HCT116 (cell line): ENCODE measurements around the gene BOC. TPM values are rescaled to one million over a fixed set of nuclear protein-coding genes. Genes with fewer than 3 reads are reported as not detected.

Experiments
- ATAC-seq: fragments of 200-7000 bp; cut with Tn5 transposase; 2 replicates; pipeline ENCODE4 v1.9.1; 2020; ENCODE audit warnings: mild to moderate bottlenecking, moderate library complexity
- BruUV-seq: library from RNA; stranded (reverse); fragments of 400-500 nt; replicated peaks from 2 replicates; lab custom pipeline; 2021; lab: Mats Ljungman, UMichigan
- CTCF ChIA-PET: fragments of 300-600 bp; sonication (Branson Sonifier 250); formaldehyde crosslinking; loops from one replicate; lab custom pipeline; 2021; ENCODE audit warnings: antibody characterized with exemption; lab: Charles Lee
- POLR2A ChIA-PET: fragments of 300-600, 350-600 bp; sonication (Branson Sonifier 250); formaldehyde crosslinking; loops from one replicate; lab custom pipeline; 2021; ENCODE audit warnings: antibody characterized with exemption; lab: Charles Lee
- RAD21 ChIA-PET, 2 experiments: fragments of 300-600 bp; sonication (Branson Sonifier 250); formaldehyde crosslinking; loops; one replicate each; lab custom pipeline; 2023; ENCODE audit warnings: low total read pairs in 2 of 2; ENCODE audit not compliant: uncharacterized antibody in 2 of 2, unreplicated experiment in 2 of 2, low non-redundant PET in 1 of 2; lab: Charles Lee
- DNase-seq: peaks from one replicate; pipeline ENCODE4 v3.0.0-alpha.2; 2010; ENCODE audit warnings: low read depth, low spot score
- H2AFZ ChIP-seq: fragments of 200-600 bp; shearing (Covaris generic), sonication (generic); 2 replicates; pipeline ENCODE4 v1.6.1; 2017; ENCODE audit warnings: low read depth, mixed run types, mixed read lengths, antibody characterized with exemption, low read length; ENCODE audit not compliant: poor library complexity, severe bottlenecking
- H3K27ac ChIP-seq: 2 replicates; pipeline ENCODE4 v1.5.1; 2012; ENCODE audit warnings: low read depth, low read length
- H3K27me3 ChIP-seq: fragments of 200-600 bp; sonication (generic); 2 replicates; pipeline ENCODE4 v1.6.1; 2016; ENCODE audit warnings: mixed run types, low read length, mixed read lengths; ENCODE audit not compliant: insufficient read depth
- H3K36me3 ChIP-seq, 2 experiments: fragments of 200-500 bp in 1 of 2; fragments of 200-600 bp in 1 of 2; sonication (Bioruptor generic) in 1 of 2; sonication (generic) in 1 of 2; 2 replicates each; pipeline versions ENCODE4 v1.5.1 to v1.6.1; 2014 to 2016; ENCODE audit warnings: low read length in 2 of 2, inconsistent platforms in 1 of 2, mixed read lengths in 1 of 2, mixed run types in 1 of 2; ENCODE audit not compliant: insufficient read depth in 2 of 2, control insufficient read depth in 1 of 2
- H3K4me1 ChIP-seq, 2 experiments: fragments of 200-600 bp in 1 of 2; sonication (generic) in 1 of 2; 2 replicates each; pipeline versions ENCODE4 v1.5.1 to v1.6.1; 2012 to 2017; ENCODE audit warnings: low read length in 2 of 2, inconsistent platforms in 1 of 2, mild to moderate bottlenecking in 1 of 2, mixed read lengths in 1 of 2, mixed run types in 1 of 2, moderate library complexity in 1 of 2; ENCODE audit not compliant: insufficient read depth in 2 of 2, control insufficient read depth in 1 of 2
- H3K4me2 ChIP-seq: fragments of 200-600 bp; sonication (generic); 2 replicates; pipeline ENCODE4 v1.6.1; 2017; ENCODE audit warnings: mixed run types, low read length, mixed read lengths
- H3K4me3 ChIP-seq, 2 experiments: fragments of 200-600 bp in 1 of 2; sonication (generic) in 1 of 2; replicated peaks in 1 of 2; 2 replicates each; pipeline ENCODE4 v1.5.1; 2011 to 2016; ENCODE audit warnings: low read length in 2 of 2, control low read depth in 1 of 2, low read depth in 1 of 2, mild to moderate bottlenecking in 1 of 2, mixed read lengths in 1 of 2, mixed run types in 1 of 2
- H3K79me2 ChIP-seq: fragments of 200-600 bp; sonication (generic); 2 replicates; pipeline ENCODE4 v1.6.1; 2017; ENCODE audit warnings: mild to moderate bottlenecking, mixed run types, low read length, moderate library complexity, mixed read lengths; ENCODE audit not compliant: insufficient read depth
- H3K9ac ChIP-seq: fragments of 200-600 bp; sonication (generic); 2 replicates; pipeline ENCODE4 v1.6.1; 2016; ENCODE audit warnings: low read length, mixed read lengths
- H3K9me2 ChIP-seq: fragments of 200-600 bp; sonication (generic), shearing (Covaris generic); 2 replicates; pipeline ENCODE4 v1.6.1; 2017; ENCODE audit warnings: mixed run types, mild to moderate bottlenecking, moderate library complexity; ENCODE audit not compliant: insufficient read depth
- H3K9me3 ChIP-seq, 2 experiments: fragments of 200-500 bp in 1 of 2; fragments of 200-600 bp in 1 of 2; sonication (Bioruptor generic) in 1 of 2; sonication (generic) in 1 of 2; 2 replicates each; pipeline ENCODE4 v1.6.1; 2014 to 2017; ENCODE audit warnings: low read length in 2 of 2, mixed read lengths in 2 of 2, inconsistent platforms in 1 of 2, low read depth in 1 of 2, mild to moderate bottlenecking in 1 of 2, mixed run types in 1 of 2, moderate library complexity in 1 of 2; ENCODE audit not compliant: control insufficient read depth in 1 of 2, insufficient read depth in 1 of 2
- H4K20me1 ChIP-seq: fragments of 200-600 bp; sonication (generic), shearing (Covaris generic); 2 replicates; pipeline ENCODE4 v1.6.1; 2017; ENCODE audit warnings: mixed run types, mild to moderate bottlenecking, moderate library complexity; ENCODE audit not compliant: insufficient read depth
- CTCF ChIP-seq, 3 experiments: fragments of 200-600 bp in 1 of 3; sonication (generic) in 1 of 3; IDR thresholded peaks in 2 of 3; conservative IDR thresholded peaks in 1 of 3; 2 replicates each; pipeline ENCODE4 v1.5.1; 2012 to 2017; ENCODE audit warnings: low read depth in 2 of 3, low read length in 2 of 3, antibody characterized with exemption in 1 of 3, borderline replicate concordance in 1 of 3, control low read depth in 1 of 3, mild to moderate bottlenecking in 1 of 3, mixed read lengths in 1 of 3, mixed run types in 1 of 3, moderate library complexity in 1 of 3; ENCODE audit not compliant: insufficient read depth in 1 of 3
- EGR1 ChIP-seq: IDR thresholded peaks from 2 replicates; pipeline ENCODE4 v1.6.1; 2012; ENCODE audit warnings: low read depth
- ELF1 ChIP-seq: IDR thresholded peaks from 2 replicates; pipeline ENCODE4 v1.6.1; 2012; ENCODE audit warnings: low read depth, borderline replicate concordance
- MAX ChIP-seq: IDR thresholded peaks from 2 replicates; pipeline ENCODE4 v1.6.1; 2012
- SIN3A ChIP-seq: IDR thresholded peaks from 2 replicates; pipeline ENCODE4 v1.6.1; 2012; ENCODE audit warnings: low read depth
- SP1 ChIP-seq: IDR thresholded peaks from 2 replicates; pipeline ENCODE4 v1.6.1; 2012; ENCODE audit warnings: low read depth
- TCF7L2 ChIP-seq: IDR thresholded peaks from 2 replicates; pipeline ENCODE4 v1.7.0; 2011; ENCODE audit warnings: borderline replicate concordance, inconsistent platforms; ENCODE audit not compliant: insufficient read depth, insufficient read length; ENCODE audit errors: extremely low read depth
- ZNF274 ChIP-seq: fragments of 200-500 bp; sonication (Bioruptor generic); IDR thresholded peaks from 2 replicates; pipeline ENCODE4 v1.6.1; 2014; ENCODE audit warnings: mild to moderate bottlenecking, low read depth, low read length, inconsistent platforms
- intact Hi-C: fragments of 100-400 bp; cut with micrococcal nuclease; formaldehyde crosslinking; loops from 2 replicates; pipeline ENCODE4 v1.10.0; 2022
- total RNA-seq: library from RNA; stranded (reverse); gene quantifications from one replicate; pipeline ENCODE4 v1.2.1, GENCODE V29; 2021; ENCODE audit not compliant: unreplicated experiment
- TF ChIP-seq, protein P1 (sequence below): IDR thresholded peaks from 2 replicates; pipeline ENCODE4 v1.6.1; 2012; ENCODE audit warnings: low read depth

Gene BOC
- total RNA-seq, 1 experiment from 2014 or later: 3.3 TPM

- TF ChIP-seq, protein P1, sequence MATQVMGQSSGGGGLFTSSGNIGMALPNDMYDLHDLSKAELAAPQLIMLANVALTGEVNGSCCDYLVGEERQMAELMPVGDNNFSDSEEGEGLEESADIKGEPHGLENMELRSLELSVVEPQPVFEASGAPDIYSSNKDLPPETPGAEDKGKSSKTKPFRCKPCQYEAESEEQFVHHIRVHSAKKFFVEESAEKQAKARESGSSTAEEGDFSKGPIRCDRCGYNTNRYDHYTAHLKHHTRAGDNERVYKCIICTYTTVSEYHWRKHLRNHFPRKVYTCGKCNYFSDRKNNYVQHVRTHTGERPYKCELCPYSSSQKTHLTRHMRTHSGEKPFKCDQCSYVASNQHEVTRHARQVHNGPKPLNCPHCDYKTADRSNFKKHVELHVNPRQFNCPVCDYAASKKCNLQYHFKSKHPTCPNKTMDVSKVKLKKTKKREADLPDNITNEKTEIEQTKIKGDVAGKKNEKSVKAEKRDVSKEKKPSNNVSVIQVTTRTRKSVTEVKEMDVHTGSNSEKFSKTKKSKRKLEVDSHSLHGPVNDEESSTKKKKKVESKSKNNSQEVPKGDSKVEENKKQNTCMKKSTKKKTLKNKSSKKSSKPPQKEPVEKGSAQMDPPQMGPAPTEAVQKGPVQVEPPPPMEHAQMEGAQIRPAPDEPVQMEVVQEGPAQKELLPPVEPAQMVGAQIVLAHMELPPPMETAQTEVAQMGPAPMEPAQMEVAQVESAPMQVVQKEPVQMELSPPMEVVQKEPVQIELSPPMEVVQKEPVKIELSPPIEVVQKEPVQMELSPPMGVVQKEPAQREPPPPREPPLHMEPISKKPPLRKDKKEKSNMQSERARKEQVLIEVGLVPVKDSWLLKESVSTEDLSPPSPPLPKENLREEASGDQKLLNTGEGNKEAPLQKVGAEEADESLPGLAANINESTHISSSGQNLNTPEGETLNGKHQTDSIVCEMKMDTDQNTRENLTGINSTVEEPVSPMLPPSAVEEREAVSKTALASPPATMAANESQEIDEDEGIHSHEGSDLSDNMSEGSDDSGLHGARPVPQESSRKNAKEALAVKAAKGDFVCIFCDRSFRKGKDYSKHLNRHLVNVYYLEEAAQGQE: no peak
- TF ChIP-seq EGR1: no peak
- no peak for TF ChIP-seq ELF1
- TF ChIP-seq SP1: no peak
Observed at GRCh38 chr3:113273011-113273410, 61.7 kb downstream of the BOC start (continued).

GRCh38 chr3:113273604-113274378 is 62.4 kb downstream of the BOC start:
- Histone ChIP-seq H3K9me2 (no peaks in the 10 kb centered on the region), H3K4me3 (no peak overlapping the region), H4K20me1 (no peaks in the 10 kb centered on the region), H3K9me3 (no peaks in the 10 kb centered on the region), H3K4me2 (no peak overlapping the region), H3K27me3 (no peaks in the 10 kb centered on the region), H3K36me3 (no peaks in the 10 kb centered on the region), H3K9ac (no peak overlapping the region), H3K4me1 (peaks cover 10% of the 10 kb centered on the region in 2 experiments; a peak in 2 of 4 replicates), H2AFZ (no peak overlapping the region), H3K79me2 (no peaks in the 10 kb centered on the region), H3K27ac (no peak overlapping the region)
- intact Hi-C loops: no loop called here
- TF ChIP-seq ZNF274 (no peak), MAX (no peak), CTCF (IDR thresholded peaks at IDR 0.05 in 2 of 3, conservative IDR thresholded peaks at IDR 0.05 in 1 of 3; ENCODE audit: borderline replicate concordance in 1 of 3, insufficient read depth in 1 of 3, low read depth in 2 of 3, low read length in 2 of 3) (no peak), SIN3A (no peak), TCF7L2 (no peak)
- ATAC-seq: no peak
- ChIA-PET CTCF (no interaction called here), RAD21 (no interaction called here), POLR2A (no interaction called here)
- no TSS peak for BruUV-seq
- DNase-seq: no peak
